ENCODE results near the gene SPACA9. TPM values are rescaled to one million over a fixed set of nuclear protein-coding genes. Genes with fewer than 3 reads are reported as not detected.

SPACA9 gene
- polyA plus RNA-seq, 2 donors = 6.3 to 6.5 TPM

DNA sequence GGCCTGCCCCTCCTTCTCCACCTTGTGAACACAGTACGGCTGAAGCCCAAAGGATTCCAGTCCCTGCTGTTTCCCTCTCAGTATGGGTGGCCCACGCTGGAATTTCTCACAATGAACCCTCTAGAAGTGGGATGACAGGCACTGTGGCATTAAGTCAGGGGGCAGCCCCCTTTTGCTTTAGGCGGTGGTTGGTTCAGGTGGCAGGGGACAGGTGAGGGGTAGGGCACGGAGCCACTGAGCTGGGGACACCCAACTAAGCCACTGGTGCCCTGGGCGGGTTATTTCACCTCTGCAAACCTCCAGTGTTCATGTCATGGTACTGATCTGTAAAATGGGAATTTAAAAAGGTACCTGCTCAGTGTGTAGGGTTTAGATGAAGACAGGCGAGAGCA, 7.6 kb downstream of the SPACA9 start:
- no peak overlapping the region for H3K4me3 ChIP-seq (ENCODE audit: low read depth in 1 of 2, low read length in 2 of 2)
- H3K9me3 ChIP-seq (ENCODE audit: control insufficient read depth in 2 of 2, insufficient read depth in 1 of 2, low read depth in 1 of 2, low read length in 1 of 2) = no peaks in the 10 kb centered on the region
- H3K36me3 ChIP-seq (ENCODE audit: control insufficient read depth in 2 of 2, insufficient read depth in 2 of 2, low read length in 1 of 2) = no peaks in the 10 kb centered on the region
- 89 to 91% methylated on average over 6 of the region's 6 CpGs for WGBS, 2 donors
- H3K4me1 ChIP-seq (ENCODE audit: control insufficient read depth in 2 of 2, insufficient read depth in 2 of 2, low read length in 1 of 2) = peaks cover 0 to 2% of the 10 kb centered on the region in 2 donors
- no peaks in the 10 kb centered on the region for H3K27me3 ChIP-seq (ENCODE audit: control insufficient read depth in 1 of 2, insufficient read depth in 2 of 2, low read length in 2 of 2)
- no peak overlapping the region for H3K27ac ChIP-seq (ENCODE audit: low read depth in 2 of 2, low read length in 1 of 2)

DNA sequence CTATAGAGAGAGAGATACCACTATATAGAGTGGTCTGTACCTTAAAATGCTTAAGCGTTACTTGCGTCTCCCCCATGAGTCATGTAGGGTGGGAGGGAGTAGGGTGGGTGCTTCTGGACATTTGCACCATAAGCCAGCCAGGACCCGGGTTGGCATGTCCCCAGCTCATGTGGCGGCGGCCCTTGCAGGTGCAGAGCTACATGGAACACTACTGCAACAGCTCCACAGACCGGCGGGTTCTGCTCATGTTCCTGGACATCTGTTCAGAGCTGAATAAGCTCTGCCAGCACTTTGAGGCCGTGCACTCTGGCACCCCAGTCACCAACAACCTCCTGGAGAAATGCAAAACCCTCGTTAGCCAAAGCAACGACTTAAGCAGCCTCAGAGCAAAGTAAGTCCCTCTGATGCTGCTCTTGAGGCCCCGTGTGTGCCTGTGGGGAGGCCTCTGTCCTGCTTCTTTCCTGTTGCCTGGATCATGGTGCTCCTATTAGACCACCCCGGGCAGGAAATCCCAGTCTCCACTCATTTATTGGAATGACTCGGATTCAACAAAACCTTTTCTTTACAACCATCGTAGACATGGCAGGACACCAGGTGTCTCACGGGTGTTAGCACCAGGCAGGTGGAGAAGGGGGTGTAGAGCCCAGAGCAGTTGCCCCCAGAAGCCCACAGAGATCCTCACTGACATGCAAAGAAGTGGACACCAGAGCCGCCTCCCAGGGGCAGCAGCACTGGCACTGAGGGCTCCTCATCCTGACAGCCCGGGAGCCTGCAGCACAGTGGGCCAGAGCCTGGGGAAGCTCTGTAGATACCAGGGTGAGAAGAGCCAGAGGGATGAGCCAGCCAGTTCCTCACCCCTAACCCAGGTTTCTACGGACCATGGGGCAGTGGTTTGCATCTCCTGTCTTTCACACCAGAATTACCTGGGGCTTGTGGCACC, 8.8 kb downstream of the SPACA9 start:
- H3K9me3 ChIP-seq (ENCODE audit: control insufficient read depth in 2 of 2, insufficient read depth in 1 of 2, low read depth in 1 of 2, low read length in 1 of 2) = no peaks in the 10 kb centered on the region
- WGBS, 2 donors = 86 to 87% methylated on average over 18 of the region's 18 CpGs
- H3K27ac ChIP-seq (ENCODE audit: low read depth in 2 of 2, low read length in 1 of 2) = no peak overlapping the region
- no peak overlapping the region for H3K4me3 ChIP-seq (ENCODE audit: low read depth in 1 of 2, low read length in 2 of 2)
- peaks cover 0 to 2% of the 10 kb centered on the region in 2 donors for H3K4me1 ChIP-seq (ENCODE audit: control insufficient read depth in 2 of 2, insufficient read depth in 2 of 2, low read length in 1 of 2)
- no peaks in the 10 kb centered on the region for H3K27me3 ChIP-seq (ENCODE audit: control insufficient read depth in 1 of 2, insufficient read depth in 2 of 2, low read length in 2 of 2)
- H3K36me3 ChIP-seq (ENCODE audit: control insufficient read depth in 2 of 2, insufficient read depth in 2 of 2, low read length in 1 of 2) = peaks cover 0 to 2% of the 10 kb centered on the region in 2 donors

DNA sequence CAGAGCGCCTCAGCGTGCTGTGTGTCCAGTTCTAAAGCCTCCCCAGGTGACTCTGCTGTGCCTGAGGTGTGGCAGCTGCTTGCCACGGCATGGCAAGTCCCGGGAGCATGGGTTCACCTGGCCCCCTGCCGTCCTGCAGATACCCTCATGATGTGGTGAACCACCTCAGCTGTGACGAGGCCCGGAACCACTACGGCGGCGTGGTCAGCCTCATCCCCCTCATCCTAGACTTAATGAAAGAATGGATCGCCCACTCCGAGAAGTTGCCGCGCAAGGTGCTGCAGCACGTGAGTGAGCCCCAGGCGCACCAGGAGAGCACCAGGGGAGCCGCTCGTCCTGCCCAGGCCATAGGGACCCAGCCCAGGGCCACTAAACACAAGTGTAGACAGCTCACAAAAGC, 9.5 kb downstream of the SPACA9 start:
- no peaks in the 10 kb centered on the region for H3K9me3 ChIP-seq (ENCODE audit: control insufficient read depth in 2 of 2, insufficient read depth in 1 of 2, low read depth in 1 of 2, low read length in 1 of 2)
- no peaks in the 10 kb centered on the region for H3K27me3 ChIP-seq (ENCODE audit: control insufficient read depth in 1 of 2, insufficient read depth in 2 of 2, low read length in 2 of 2)
- H3K4me3 ChIP-seq (ENCODE audit: low read depth in 1 of 2, low read length in 2 of 2) = no peak overlapping the region
- 91 to 95% methylated on average over 18 of the region's 18 CpGs for WGBS, 2 donors
- peaks cover 0 to 5% of the 10 kb centered on the region in 2 donors for H3K36me3 ChIP-seq (ENCODE audit: control insufficient read depth in 2 of 2, insufficient read depth in 2 of 2, low read length in 1 of 2)
- no peak overlapping the region for H3K27ac ChIP-seq (ENCODE audit: low read depth in 2 of 2, low read length in 1 of 2)
- no peaks in the 10 kb centered on the region for H3K4me1 ChIP-seq (ENCODE audit: control insufficient read depth in 2 of 2, insufficient read depth in 2 of 2, low read length in 1 of 2)

DNA sequence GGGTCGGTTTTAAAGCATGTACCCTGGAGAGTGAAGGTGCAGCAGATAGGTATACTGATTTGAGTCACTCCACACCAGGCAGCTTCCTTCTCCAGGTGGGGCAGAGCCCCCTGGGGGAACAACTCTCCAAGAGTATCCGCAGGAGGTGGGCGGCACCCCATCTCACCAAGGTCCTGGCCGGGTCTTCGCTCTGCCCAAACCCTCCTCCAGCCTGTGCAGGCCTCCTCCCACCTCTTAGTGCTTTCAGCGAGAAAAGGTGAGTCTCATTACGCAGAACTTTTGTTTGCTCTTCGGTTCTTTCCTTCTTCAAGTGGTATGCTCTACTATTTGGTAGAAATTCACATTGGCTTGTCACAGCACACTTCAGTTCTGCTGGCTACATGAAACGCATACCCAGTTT, 13.7 kb downstream of the SPACA9 start:
- Histone ChIP-seq H3K9me3 (ENCODE audit: control insufficient read depth in 2 of 2, insufficient read depth in 1 of 2, low read depth in 1 of 2, low read length in 1 of 2) (no peaks in the 10 kb centered on the region), H3K36me3 (ENCODE audit: control insufficient read depth in 2 of 2, insufficient read depth in 2 of 2, low read length in 1 of 2) (peaks cover 3 to 18% of the 10 kb centered on the region in 2 donors), H3K27me3 (ENCODE audit: control insufficient read depth in 1 of 2, insufficient read depth in 2 of 2, low read length in 2 of 2) (no peaks in the 10 kb centered on the region), H3K27ac (ENCODE audit: low read depth in 2 of 2, low read length in 1 of 2) (no peak overlapping the region), H3K4me1 (ENCODE audit: control insufficient read depth in 2 of 2, insufficient read depth in 2 of 2, low read length in 1 of 2) (peaks cover 0 to 14% of the 10 kb centered on the region in 2 donors), H3K4me3 (ENCODE audit: low read depth in 1 of 2, low read length in 2 of 2) (no peak overlapping the region)
- 82% methylated on average over 9 of the region's 9 CpGs for WGBS, 2 donors

DNA sequence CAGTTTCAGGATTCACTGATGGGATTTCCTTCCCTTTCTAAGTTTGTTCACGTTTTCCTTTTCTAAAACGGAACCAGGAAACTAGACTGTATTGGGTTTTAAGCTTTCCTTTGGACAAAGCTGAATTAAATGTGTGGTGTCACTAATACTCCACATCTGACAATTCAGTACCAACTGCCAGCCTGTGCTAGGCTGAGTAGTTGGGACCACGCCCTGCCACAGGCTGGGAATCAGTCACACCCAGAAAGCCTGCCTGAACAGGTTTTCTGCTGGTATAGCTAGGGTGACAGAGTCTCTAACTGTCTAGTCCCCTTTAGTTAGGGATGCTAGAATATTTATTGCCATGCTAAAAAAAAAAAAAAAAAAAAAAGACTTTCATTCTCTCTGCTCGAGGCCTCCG, 15.6 kb downstream of the SPACA9 start:
- Histone ChIP-seq H3K9me3 (ENCODE audit: control insufficient read depth in 2 of 2, insufficient read depth in 1 of 2, low read depth in 1 of 2, low read length in 1 of 2) (no peaks in the 10 kb centered on the region), H3K27me3 (ENCODE audit: control insufficient read depth in 1 of 2, insufficient read depth in 2 of 2, low read length in 2 of 2) (no peaks in the 10 kb centered on the region), H3K4me1 (ENCODE audit: control insufficient read depth in 2 of 2, insufficient read depth in 2 of 2, low read length in 1 of 2) (peaks cover 0 to 14% of the 10 kb centered on the region in 2 donors), H3K4me3 (ENCODE audit: low read depth in 1 of 2, low read length in 2 of 2) (no peak overlapping the region), H3K27ac (ENCODE audit: low read depth in 2 of 2, low read length in 1 of 2) (peak overlapping the region; percentile 64 to 85), H3K36me3 (ENCODE audit: control insufficient read depth in 2 of 2, insufficient read depth in 2 of 2, low read length in 1 of 2) (peaks cover 9 to 26% of the 10 kb centered on the region in 2 donors)
- WGBS, 2 donors = 55 to 58% methylated on average over 5 of the region's 5 CpGs

DNA sequence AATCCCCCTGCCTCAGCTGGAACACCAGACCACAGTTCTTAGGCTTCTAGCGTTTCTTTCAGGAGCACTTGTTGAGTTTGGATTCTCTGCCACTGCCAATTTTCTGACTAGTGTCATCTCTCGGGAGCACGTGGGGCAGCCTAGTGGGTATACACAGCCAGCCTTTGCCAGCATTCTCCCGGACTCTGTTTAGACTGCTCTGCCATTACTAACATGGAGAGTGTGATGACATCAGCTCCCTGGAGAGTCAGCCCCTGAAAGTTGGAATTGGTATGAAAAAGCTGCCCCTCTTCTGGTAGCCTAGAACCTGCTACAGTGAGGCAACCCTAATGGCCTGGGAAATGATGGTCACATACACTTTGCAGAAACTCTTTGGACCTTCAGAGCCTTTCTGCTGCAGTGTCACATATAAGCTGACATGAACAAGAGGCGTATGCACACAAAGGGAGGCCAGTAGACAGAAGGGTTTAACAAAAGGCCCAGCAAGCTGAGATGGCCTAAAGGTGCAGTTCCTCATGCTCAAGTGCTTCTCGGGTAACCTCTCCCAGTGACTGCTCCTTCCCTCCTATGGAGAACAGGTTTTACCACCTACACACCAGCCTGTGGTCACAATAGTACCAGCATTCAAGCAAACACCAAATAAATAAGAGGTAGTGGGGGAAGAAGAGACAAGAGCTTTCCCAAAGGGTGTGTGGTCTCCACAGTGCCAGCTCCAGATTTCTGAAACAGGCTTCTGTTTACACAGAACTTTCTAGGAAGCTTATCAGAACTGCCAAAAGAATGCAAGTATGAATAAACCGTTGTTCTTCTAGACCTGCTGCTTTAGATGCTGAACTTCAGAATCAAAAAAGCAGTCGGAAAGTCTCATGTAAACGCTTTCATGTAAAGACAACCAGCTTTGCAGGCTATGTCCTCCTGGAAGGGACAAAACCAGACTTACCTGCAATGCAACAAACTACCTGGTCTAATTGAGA, 16.5 kb downstream of the SPACA9 start:
- H3K36me3 ChIP-seq (ENCODE audit: control insufficient read depth in 2 of 2, insufficient read depth in 2 of 2, low read length in 1 of 2) = peaks cover 9 to 29% of the 10 kb centered on the region in 2 donors
- H3K9me3 ChIP-seq (ENCODE audit: control insufficient read depth in 2 of 2, insufficient read depth in 1 of 2, low read depth in 1 of 2, low read length in 1 of 2) = no peaks in the 10 kb centered on the region
- H3K27me3 ChIP-seq (ENCODE audit: control insufficient read depth in 1 of 2, insufficient read depth in 2 of 2, low read length in 2 of 2) = no peaks in the 10 kb centered on the region
- H3K4me1 ChIP-seq (ENCODE audit: control insufficient read depth in 2 of 2, insufficient read depth in 2 of 2, low read length in 1 of 2) = peaks cover 0 to 14% of the 10 kb centered on the region in 2 donors
- H3K4me3 ChIP-seq (ENCODE audit: low read depth in 1 of 2, low read length in 2 of 2) = no peak overlapping the region
- H3K27ac ChIP-seq (ENCODE audit: low read depth in 2 of 2, low read length in 1 of 2) = peak overlapping the region; percentile 77 to 92
- WGBS, 2 donors = 53 to 62% methylated on average over 9 of the region's 9 CpGs

DNA sequence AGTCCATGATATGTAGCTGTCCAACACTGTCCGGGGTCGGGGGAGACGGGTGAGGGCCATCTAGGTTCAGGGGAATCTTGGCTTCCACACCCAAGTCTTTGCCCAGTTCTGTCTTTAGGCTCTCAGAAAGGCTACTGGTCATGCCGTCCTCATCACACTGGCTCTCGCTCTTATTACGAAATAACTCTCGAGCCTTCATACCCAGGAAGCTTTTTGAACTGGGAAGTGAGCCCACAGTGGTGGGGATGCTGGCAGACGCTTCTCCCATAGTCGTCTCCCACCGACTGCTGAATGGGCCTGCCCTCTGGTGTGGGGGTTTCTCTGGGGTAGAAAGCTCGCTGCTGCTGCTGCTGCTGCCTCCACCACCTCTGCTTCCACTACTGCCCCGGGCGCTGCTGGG, 17.6 kb downstream of the SPACA9 start:
- H3K9me3 ChIP-seq (ENCODE audit: control insufficient read depth in 2 of 2, insufficient read depth in 1 of 2, low read depth in 1 of 2, low read length in 1 of 2) = no peaks in the 10 kb centered on the region
- peaks cover 0 to 14% of the 10 kb centered on the region in 2 donors for H3K4me1 ChIP-seq (ENCODE audit: control insufficient read depth in 2 of 2, insufficient read depth in 2 of 2, low read length in 1 of 2)
- H3K27ac ChIP-seq (ENCODE audit: low read depth in 2 of 2, low read length in 1 of 2) = peak overlapping the region; percentile 77 to 92
- peaks cover 9 to 36% of the 10 kb centered on the region in 2 donors for H3K36me3 ChIP-seq (ENCODE audit: control insufficient read depth in 2 of 2, insufficient read depth in 2 of 2, low read length in 1 of 2)
- WGBS, 2 donors = 92% methylated on average over 13 of the region's 13 CpGs
- H3K27me3 ChIP-seq (ENCODE audit: control insufficient read depth in 1 of 2, insufficient read depth in 2 of 2, low read length in 2 of 2) = no peaks in the 10 kb centered on the region
- H3K4me3 ChIP-seq (ENCODE audit: low read depth in 1 of 2, low read length in 2 of 2) = no peak overlapping the region

DNA sequence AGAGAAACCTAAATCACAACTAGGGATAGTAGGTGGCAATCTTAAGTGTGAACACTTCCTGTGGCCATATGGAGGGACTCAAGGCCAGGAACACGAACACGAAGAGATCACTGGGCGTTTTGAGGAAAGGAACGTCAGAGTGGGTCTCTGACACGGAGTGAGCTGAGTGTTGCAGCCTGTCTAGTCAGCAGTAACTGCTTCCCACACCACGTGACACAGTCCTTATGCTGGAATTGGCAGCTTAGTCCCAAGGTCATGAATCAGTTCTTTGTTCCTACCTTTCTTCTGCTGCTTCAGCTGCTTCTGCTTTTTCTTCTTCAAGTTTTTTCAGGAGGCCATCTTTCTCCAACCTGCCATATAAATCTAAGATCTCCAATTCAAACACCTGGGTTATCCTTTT, 18.2 kb downstream of the SPACA9 start:
- no peaks in the 10 kb centered on the region for H3K27me3 ChIP-seq (ENCODE audit: control insufficient read depth in 1 of 2, insufficient read depth in 2 of 2, low read length in 2 of 2)
- H3K4me1 ChIP-seq (ENCODE audit: control insufficient read depth in 2 of 2, insufficient read depth in 2 of 2, low read length in 1 of 2) = peaks cover 0 to 14% of the 10 kb centered on the region in 2 donors
- peaks cover 9 to 36% of the 10 kb centered on the region in 2 donors for H3K36me3 ChIP-seq (ENCODE audit: control insufficient read depth in 2 of 2, insufficient read depth in 2 of 2, low read length in 1 of 2)
- H3K27ac ChIP-seq (ENCODE audit: low read depth in 2 of 2, low read length in 1 of 2) = peak overlapping the region in 1 of 2 donors; percentile 92
- H3K4me3 ChIP-seq (ENCODE audit: low read depth in 1 of 2, low read length in 2 of 2) = no peak overlapping the region
- WGBS, 2 donors = 70 to 84% methylated on average over 6 of the region's 6 CpGs
- no peaks in the 10 kb centered on the region for H3K9me3 ChIP-seq (ENCODE audit: control insufficient read depth in 2 of 2, insufficient read depth in 1 of 2, low read depth in 1 of 2, low read length in 1 of 2)

DNA sequence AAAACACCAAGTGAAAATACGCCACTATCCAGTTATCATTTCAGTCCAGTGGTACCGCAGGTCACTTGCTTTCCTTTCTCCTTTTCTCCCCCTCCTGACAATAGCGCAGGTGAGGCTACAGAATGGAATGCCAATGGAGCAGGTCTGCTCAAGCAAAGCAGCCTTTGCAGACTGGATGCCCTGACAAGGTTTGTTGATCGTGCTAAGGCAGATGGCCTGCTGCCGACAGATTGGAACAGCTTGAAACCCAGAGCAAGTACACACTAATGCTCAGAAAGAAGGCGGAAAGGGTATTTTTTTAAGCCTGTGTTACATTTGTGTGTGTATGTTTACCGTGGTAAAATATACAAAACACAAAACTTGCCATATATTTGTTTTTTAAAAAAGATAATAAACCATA, 19.4 kb downstream of the SPACA9 start:
- Histone ChIP-seq H3K27me3 (ENCODE audit: control insufficient read depth in 1 of 2, insufficient read depth in 2 of 2, low read length in 2 of 2) (no peaks in the 10 kb centered on the region), H3K4me3 (ENCODE audit: low read depth in 1 of 2, low read length in 2 of 2) (no peak overlapping the region), H3K36me3 (ENCODE audit: control insufficient read depth in 2 of 2, insufficient read depth in 2 of 2, low read length in 1 of 2) (peaks cover 9 to 31% of the 10 kb centered on the region in 2 donors), H3K4me1 (ENCODE audit: control insufficient read depth in 2 of 2, insufficient read depth in 2 of 2, low read length in 1 of 2) (peaks cover 0 to 14% of the 10 kb centered on the region in 2 donors), H3K27ac (ENCODE audit: low read depth in 2 of 2, low read length in 1 of 2) (no peak overlapping the region), H3K9me3 (ENCODE audit: control insufficient read depth in 2 of 2, insufficient read depth in 1 of 2, low read depth in 1 of 2, low read length in 1 of 2) (no peaks in the 10 kb centered on the region)
- 93 to 94% methylated on average over 7 of the region's 7 CpGs for WGBS, 2 donors

Data from esophagus (tissue), 2 donors.